HFF-Myc (cell line): ENCODE data around the gene P2RY1.

Experiments used
- DNase-seq: peaks from one replicate; pipeline ENCODE4 v3.0.0-alpha.2; 2011; ENCODE audit warnings: low read depth; ENCODE audit errors: extremely low read depth
- H3K4me3 ChIP-seq: replicated peaks from 2 replicates; pipeline ENCODE4 v1.5.1; 2011; ENCODE audit warnings: low read depth, mild to moderate bottlenecking, control low read depth, low read length
- CTCF ChIP-seq: IDR thresholded peaks from 2 replicates; pipeline ENCODE4 v1.5.1; 2012; ENCODE audit warnings: mild to moderate bottlenecking, low read depth, low read length, control low read depth; ENCODE audit errors: missing control alignments

The P2RY1 gene

GRCh38 chr3:152834776-152835600 is at the start of gene P2RY1:
Gene P2RY1 (plus strand): TSS chr3:152835131. CDS start chr3:152835783, 652 bp downstream.
- H3K4me3 ChIP-seq: peak within 1 kb of the TSS; percentile 48
- no peak for TF ChIP-seq CTCF
- no peak for DNase-seq

- DNase-seq: no peak
- TF ChIP-seq CTCF: no peak
Measured at GRCh38 chr3:152786977-152787681, 47.8 kb upstream of the P2RY1 start.

GRCh38 chr3:152790651-152791387 is 44.1 kb upstream of the P2RY1 start:
- no peak for DNase-seq
- H3K4me3 ChIP-seq: no peak overlapping the region
- no peak for TF ChIP-seq CTCF

More at GRCh38 chr3:152786977-152787681, 47.8 kb upstream of the P2RY1 start:
- H3K4me3 ChIP-seq: no peak overlapping the region

GRCh38 chr3:152793969-152794368 is 41.0 kb upstream of the P2RY1 start:
- TF ChIP-seq CTCF: no peak
- DNase-seq: no peak
- H3K4me3 ChIP-seq: no peak overlapping the region

GRCh38 chr3:152797751-152798432 is 37.0 kb upstream of the P2RY1 start:
- no peak for TF ChIP-seq CTCF
- no peak overlapping the region for H3K4me3 ChIP-seq
- DNase-seq: no peak
